HFFc6 (cell line): ENCODE results near the gene RHBDD1. TPM values are rescaled to one million over a fixed set of nuclear protein-coding genes. Genes with fewer than 3 reads are reported as not detected.

Source experiments
- DNase-seq: peaks from one replicate; pipeline ENCODE4 v3.0.0-alpha.2; 2018
- H3K27ac Mint-ChIP-seq: 2 replicates; pipeline ENCODE4 v1.8.0; 2020; ENCODE audit warnings: mild to moderate bottlenecking, mixed read lengths
- H3K27me3 Mint-ChIP-seq: 2 replicates; pipeline ENCODE4 v1.8.0; 2021; ENCODE audit warnings: mild to moderate bottlenecking, moderate library complexity, mixed read lengths; ENCODE audit not compliant: insufficient read depth
- H3K36me3 Mint-ChIP-seq: 2 replicates; pipeline ENCODE4 v1.8.0; 2021; ENCODE audit warnings: low read depth, mixed read lengths
- H3K4me1 Mint-ChIP-seq: 2 replicates; pipeline ENCODE4 v1.8.0; 2020; ENCODE audit warnings: low read depth, mixed read lengths
- H3K4me3 Mint-ChIP-seq: 2 replicates; pipeline ENCODE4 v1.8.0; 2020; ENCODE audit warnings: mild to moderate bottlenecking, moderate library complexity, mixed read lengths
- H3K9me3 Mint-ChIP-seq: 2 replicates; pipeline ENCODE4 v1.8.0; 2020; ENCODE audit warnings: mild to moderate bottlenecking, mixed read lengths
- CTCF ChIP-seq: fragments of 200-600 bp; sonication (generic); IDR thresholded peaks from 2 replicates; pipeline ENCODE4 v1.5.0; 2021; ENCODE audit warnings: antibody characterized with exemption, mild to moderate bottlenecking
- total RNA-seq, 6 experiments: library from RNA; stranded (reverse); fragmentation: NEBNext Ultra II Directional; extraction: Animal tissue kit (Norgen Biotek cat#: 25700); gene quantifications; 2 replicates in 1 of 6; 3 replicates in 5 of 6; pipeline ENCODE4 v1.2.3, GENCODE V29; 2021

Gene RHBDD1
- total RNA-seq, 6 experiments from 2014 or later = 34.3 to 50.7 (median 42.3) TPM

GRCh38 chr2:226874749-226875148, 38.9 kb downstream of the RHBDD1 start:
- DNase-seq = no peak
- Mint-ChIP-seq H3K27ac (no peak overlapping the region), H3K9me3 (no peaks in the 10 kb centered on the region; the same call in 1 of the 2 replicates), H3K36me3 (peaks cover 45% of the 10 kb centered on the region), H3K4me1 (peaks cover 34% of the 10 kb centered on the region), H3K27me3 (no peaks in the 10 kb centered on the region; the same call in 1 of the 2 replicates), H3K4me3 (no peak overlapping the region)
- TF ChIP-seq CTCF = no peak

DNA sequence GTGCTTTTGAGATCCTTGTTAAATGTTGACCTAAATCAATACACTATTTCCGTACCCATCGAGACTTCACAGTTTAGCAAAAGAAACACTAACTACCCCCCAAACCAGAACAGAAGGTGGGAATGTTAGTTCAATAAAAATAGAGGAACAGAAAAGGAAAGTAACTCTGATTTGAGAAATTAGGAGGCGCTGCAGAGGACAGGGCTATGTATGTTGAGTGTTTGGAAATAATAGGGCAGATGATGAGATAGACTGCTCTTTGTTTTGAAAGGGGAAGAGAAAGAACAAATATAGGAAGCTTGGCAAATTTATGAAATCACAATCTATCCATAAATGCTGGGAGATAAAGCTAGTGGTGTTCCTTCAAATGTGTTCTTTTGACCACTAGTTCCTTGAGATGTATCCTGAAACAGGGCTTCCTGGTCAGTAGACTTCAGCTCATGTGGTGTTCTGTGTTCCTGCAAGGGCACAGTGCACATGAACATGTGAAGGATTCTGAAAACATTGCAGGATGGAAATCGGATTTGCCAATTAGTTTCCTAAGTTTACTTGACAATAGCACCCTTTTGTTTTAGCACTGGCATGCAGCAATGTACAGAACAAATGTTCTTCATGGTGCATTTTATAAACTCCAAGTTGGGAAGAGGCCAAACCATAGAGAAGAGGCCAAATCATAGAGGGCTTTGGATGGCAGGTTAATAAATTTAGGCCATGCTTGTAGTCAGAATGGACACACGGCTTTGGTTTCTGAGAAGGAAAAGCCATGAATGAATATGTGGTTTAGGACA, 39.8 kb downstream of the RHBDD1 start:
- TF ChIP-seq CTCF = no peak
- Mint-ChIP-seq H3K27ac (no peak overlapping the region), H3K36me3 (peaks cover 52% of the 10 kb centered on the region), H3K4me1 (peaks cover 38% of the 10 kb centered on the region), H3K9me3 (no peaks in the 10 kb centered on the region; the same call in 1 of the 2 replicates), H3K4me3 (no peak overlapping the region), H3K27me3 (no peaks in the 10 kb centered on the region; the same call in 1 of the 2 replicates)
- no peak for DNase-seq

DNA sequence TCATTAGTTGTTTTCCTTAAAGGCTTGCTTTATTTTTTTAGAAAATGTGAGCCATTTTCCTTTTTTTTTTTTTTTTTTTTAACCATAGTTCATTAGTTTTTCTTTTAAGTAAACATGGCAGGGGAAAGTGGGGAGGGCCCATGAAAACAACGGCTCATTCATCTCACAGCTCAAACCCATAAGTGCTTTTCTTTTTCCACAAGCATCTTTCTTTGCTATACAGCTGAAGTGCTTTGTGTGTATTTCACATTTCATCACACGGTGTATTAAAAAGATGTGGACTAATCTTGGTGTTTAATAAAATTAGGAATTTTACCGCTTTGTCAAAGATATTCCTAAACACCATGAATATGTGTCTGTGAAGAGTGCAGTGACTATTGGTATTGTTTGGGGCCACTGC, 41.6 kb downstream of the RHBDD1 start:
- Mint-ChIP-seq H3K4me3 (no peak overlapping the region), H3K27me3 (no peaks in the 10 kb centered on the region; the same call in 1 of the 2 replicates), H3K36me3 (peaks cover 67% of the 10 kb centered on the region), H3K4me1 (peaks cover 38% of the 10 kb centered on the region), H3K9me3 (peaks cover 2% of the 10 kb centered on the region), H3K27ac (no peak overlapping the region)
- TF ChIP-seq CTCF = no peak
- DNase-seq = no peak

DNA sequence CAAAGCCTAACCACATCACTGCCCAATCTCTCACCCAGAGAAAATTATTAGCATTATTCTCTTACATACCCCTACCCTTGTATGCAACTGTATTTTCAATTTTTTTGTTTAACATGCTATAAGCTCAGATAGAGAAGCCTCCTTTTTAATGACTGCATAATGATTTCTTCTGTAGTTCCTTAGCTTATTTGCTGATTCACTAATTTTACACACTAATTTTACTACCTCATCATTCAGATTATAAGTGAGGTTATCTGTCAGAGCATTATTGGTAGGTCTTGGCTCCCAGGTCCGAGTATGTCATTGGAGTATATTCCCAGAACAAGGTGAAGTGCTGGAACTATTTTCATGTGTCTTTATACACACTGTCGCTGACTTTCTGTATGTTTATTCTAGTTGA, 45.4 kb downstream of the RHBDD1 start:
- H3K27ac Mint-ChIP-seq = no peak overlapping the region
- H3K27me3 Mint-ChIP-seq = no peaks in the 10 kb centered on the region
- H3K9me3 Mint-ChIP-seq = peaks cover 5% of the 10 kb centered on the region
- peaks cover 56% of the 10 kb centered on the region for H3K36me3 Mint-ChIP-seq
- DNase-seq = no peak
- H3K4me3 Mint-ChIP-seq = no peak overlapping the region
- H3K4me1 Mint-ChIP-seq = peaks cover 39% of the 10 kb centered on the region
- no peak for TF ChIP-seq CTCF

GRCh38 chr2:226882606-226883005, 46.8 kb downstream of the RHBDD1 start:
- peak; percentile 50 for DNase-seq
- Mint-ChIP-seq H3K4me3 (no peak overlapping the region), H3K4me1 (peaks cover 52% of the 10 kb centered on the region), H3K36me3 (peaks cover 55% of the 10 kb centered on the region), H3K27me3 (no peaks in the 10 kb centered on the region), H3K9me3 (peaks cover 5% of the 10 kb centered on the region), H3K27ac (peak overlapping the region; percentile 20)
- TF ChIP-seq CTCF = no peak
